22Rv1 (cell line): ENCODE results near the gene CHAT.

Experiments
- CTCF ChIP-seq: fragments of 450-650 bp; IDR thresholded peaks from 2 replicates; pipeline ENCODE4 v1.5.1; 2017; ENCODE audit warnings: mild to moderate bottlenecking
- ZFX ChIP-seq: fragments of 450-650 bp; IDR thresholded peaks from 2 replicates; pipeline ENCODE4 v1.6.1; 2017; ENCODE audit warnings: antibody characterized with exemption, borderline replicate concordance

DNA sequence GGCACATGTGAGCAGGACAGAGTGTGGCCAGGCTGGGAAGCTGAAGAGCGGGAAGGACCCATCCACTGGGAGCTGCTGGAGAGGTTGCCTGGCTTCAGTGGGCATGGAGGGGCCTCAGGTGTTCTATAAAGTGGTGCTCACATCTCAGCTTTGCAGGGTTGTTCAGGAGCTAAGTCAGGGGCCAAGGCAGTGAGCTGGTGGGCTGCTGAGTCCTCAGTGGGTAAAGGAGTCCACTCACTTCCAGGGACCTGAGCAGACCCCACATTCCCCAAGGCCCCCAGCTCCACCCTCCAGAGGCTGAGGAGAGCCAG, 36.8 kb downstream of the CHAT start:
- TF ChIP-seq CTCF (no peak), ZFX (no peak)
